Ovary (tissue), 9 donors: Measurements from ENCODE around the gene RASGEF1B. TPM values are rescaled to one million over a fixed set of nuclear protein-coding genes. Genes with fewer than 3 reads are reported as not detected.

Experiments used
- DNase-seq, 5 donors: peaks; one replicate each; pipeline ENCODE4 v3.0.0-alpha.2; 2019 to 2020
- H3K27ac ChIP-seq, 2 donors: fragments of 200-600 bp; one replicate each; pipeline versions ENCODE4 v1.5.1 to v1.8.0; 2019 to 2022
- H3K27me3 ChIP-seq: fragments of 200-600 bp; one replicate; pipeline ENCODE4 v1.8.0; 2022
- H3K36me3 ChIP-seq: fragments of 200-600 bp; sonication (generic); one replicate; pipeline ENCODE4 v1.5.1; 2019
- H3K4me1 ChIP-seq: one replicate; pipeline ENCODE4 v1.8.1; 2013; ENCODE audit warnings: mild to moderate bottlenecking, moderate library complexity; ENCODE audit not compliant: insufficient read depth
- H3K4me3 ChIP-seq: fragments of 200-600 bp; sonication (generic); one replicate; pipeline ENCODE4 v1.5.1; 2017
- H3K9me3 ChIP-seq, 2 donors: fragments of 200-600 bp in 1 of 2; sonication (generic) in 1 of 2; one replicate each; pipeline versions ENCODE4 v1.5.1 to v1.8.1; 2013 to 2019; ENCODE audit warnings: mild to moderate bottlenecking in 1 of 2, moderate library complexity in 1 of 2
- CTCF ChIP-seq, 3 donors: fragments of 450-650 bp in 2 of 3; fragments of 200-600 bp in 1 of 3; IDR thresholded peaks; one replicate each; pipeline versions ENCODE4 v1.5.1 to v1.8.0; 2016 to 2022; ENCODE audit warnings: antibody characterized with exemption in 3 of 3, mild to moderate bottlenecking in 1 of 3
- EP300 ChIP-seq: sonication (generic); formaldehyde crosslinking; IDR thresholded peaks from one replicate; pipeline ENCODE4 v1.6.1; 2017; ENCODE audit warnings: antibody characterized with exemption
- POLR2A ChIP-seq: fragments of 450-650 bp; IDR thresholded peaks from one replicate; pipeline ENCODE4 v1.6.1; 2017; ENCODE audit warnings: antibody characterized with exemption, mild to moderate bottlenecking, moderate library complexity
- WGBS, 3 donors: extraction: QIAGEN DNeasy Blood & Tissue Kit in 1 of 3; methylation state at CpG; one replicate each; pipeline versions ENCODE4 v1.1.5 to v1.1.7; 2013 to 2017; 5-methylcytosine and 5-hydroxymethylcytosine counted together
- intact Hi-C, 4 donors: fragments of 100-400 bp; cut with DNase I; formaldehyde crosslinking; loops; one replicate each; pipeline versions ENCODE4 v1.11.0 to v1.15.1; 2022 to 2023
- polyA plus RNA-seq, 2 donors: library from polyadenylated mRNA; stranded (reverse); fragments of 200-250 nt in 1 of 2; fragments of 350-450 nt in 1 of 2; fragmentation: Illumina TruSeq in 1 of 2; extraction: RNeasy Lipid Tissue Mini Kit (QIAGEN cat#74804) in 1 of 2; gene quantifications; one replicate each; pipeline ENCODE4 v1.2.3, GENCODE V29; 2013 to 2014
- total RNA-seq, 7 donors: library from RNA; depleted of rRNA in 2 of 7; stranded (reverse); fragments of >200 nt in 2 of 7; fragmentation: NEBNext Ultra II Directional in 3 of 7; extraction: Animal tissue kit (Norgen Biotek cat#: 25700) in 3 of 7; gene quantifications; one replicate each; pipeline versions ENCODE4 v1.1.0 to v1.2.4, GENCODE V29; 2016 to 2023
- donor health status: DM: no; HTN: no; CAD: no; lungs with moderate emphysema.
- donor health status: DM: no; HTN: no; CAD: no.
- donor health status: Bipolar disorder and iron deficiency.
- donor health status: DM: yes; HTN: yes; CAD: no.
- donor health status: DM: no; HTN: no; CAD: no.
- donor health status: DM: yes; HTN: yes; CAD: no.

Gene RASGEF1B
- total and polyA plus RNA-seq, 9 donors: 1.1 to 14.4 (median 4.3) TPM

GRCh38 chr4:81389720-81390119 is 82.0 kb downstream of the RASGEF1B start:
- H3K4me1 ChIP-seq: no peaks in the 10 kb centered on the region
- intact Hi-C loops: no loop called here
- H3K27me3 ChIP-seq: no peaks in the 10 kb centered on the region
- no peak overlapping the region for H3K4me3 ChIP-seq
- H3K36me3 ChIP-seq: no peaks in the 10 kb centered on the region
- WGBS, 3 donors: 84 to 90% (median 87%) methylated on average over 2 of the region's 2 CpGs
- no peak for DNase-seq
- H3K9me3 ChIP-seq: no peaks in the 10 kb centered on the region
- TF ChIP-seq CTCF (IDR thresholded peaks at IDR 0.05): no peak
- TF ChIP-seq EP300: no peak
- TF ChIP-seq POLR2A: no peak
- no peak overlapping the region for H3K27ac ChIP-seq

GRCh38 chr4:81380437-81380836 is 91.3 kb downstream of the RASGEF1B start:
- Histone ChIP-seq H3K4me3 (no peak overlapping the region), H3K36me3 (no peaks in the 10 kb centered on the region), H3K27ac (no peak overlapping the region), H3K27me3 (no peaks in the 10 kb centered on the region), H3K4me1 (no peaks in the 10 kb centered on the region), H3K9me3 (no peaks in the 10 kb centered on the region)
- TF ChIP-seq POLR2A (no peak), EP300 (no peak), CTCF (IDR thresholded peaks at IDR 0.05) (no peak)
- WGBS, 3 donors: 29 to 38% (median 33%) methylated on average over 2 of the region's 2 CpGs
- intact Hi-C loops: no loop called here
- DNase-seq: no peak

GRCh38 chr4:81378386-81378785 is 93.3 kb downstream of the RASGEF1B start:
- Histone ChIP-seq H3K27ac (no peak overlapping the region), H3K9me3 (no peaks in the 10 kb centered on the region), H3K36me3 (no peaks in the 10 kb centered on the region), H3K4me1 (no peaks in the 10 kb centered on the region), H3K27me3 (no peaks in the 10 kb centered on the region), H3K4me3 (no peak overlapping the region)
- intact Hi-C loops: no loop called here
- DNase-seq: no peak
- WGBS, 3 donors: 77 to 80% (median 80%) methylated on average over 1 of the region's 1 CpG
- no peak for TF ChIP-seq POLR2A
- TF ChIP-seq EP300: no peak
- no peak for TF ChIP-seq CTCF (IDR thresholded peaks at IDR 0.05)

- no peak overlapping the region for H3K4me3 ChIP-seq
- TF ChIP-seq CTCF (IDR thresholded peaks at IDR 0.05): no peak
- TF ChIP-seq POLR2A: no peak
- no peak for TF ChIP-seq EP300
- WGBS, 3 donors: 19 to 24% (median 23%) methylated on average over 1 of the region's 1 CpG
- no peaks in the 10 kb centered on the region for H3K4me1 ChIP-seq
- no peak for DNase-seq
- no peak overlapping the region for H3K27ac ChIP-seq
- no peaks in the 10 kb centered on the region for H3K9me3 ChIP-seq
- no peaks in the 10 kb centered on the region for H3K27me3 ChIP-seq
- intact Hi-C loops: no loop called here
- H3K36me3 ChIP-seq: no peaks in the 10 kb centered on the region
Observed at GRCh38 chr4:81377191-81377590, 94.5 kb downstream of the RASGEF1B start.

GRCh38 chr4:81376720-81377119 is 95.0 kb downstream of the RASGEF1B start:
- no peak for TF ChIP-seq EP300
- TF ChIP-seq POLR2A: no peak
- TF ChIP-seq CTCF (IDR thresholded peaks at IDR 0.05): no peak
- Histone ChIP-seq H3K4me3 (no peak overlapping the region), H3K4me1 (no peaks in the 10 kb centered on the region), H3K9me3 (no peaks in the 10 kb centered on the region), H3K27me3 (no peaks in the 10 kb centered on the region), H3K27ac (no peak overlapping the region), H3K36me3 (no peaks in the 10 kb centered on the region)
- 89 to 92% (median 92%) methylated on average over 2 of the region's 2 CpGs for WGBS, 3 donors
- intact Hi-C loops: no loop called here
- DNase-seq: no peak
